GM12875 (cell line): ENCODE results near the gene EXOSC7.
A peak's percentile ranks its signal among the peaks of the same experiment; 100 is the strongest.

Experiments used
- H3K4me3 ChIP-seq: one replicate; pipeline ENCODE4 v1.5.1; 2011; ENCODE audit warnings: low read depth, low read length, control low read depth
- TF ChIP-seq, protein P1 (sequence below): IDR thresholded peaks from 2 replicates; pipeline ENCODE4 v1.5.1; 2011; ENCODE audit warnings: low read depth, mild to moderate bottlenecking, control low read depth, inconsistent platforms, low read length, moderate library complexity, borderline replicate concordance; ENCODE audit not compliant: insufficient read depth

EXOSC7 gene

DNA sequence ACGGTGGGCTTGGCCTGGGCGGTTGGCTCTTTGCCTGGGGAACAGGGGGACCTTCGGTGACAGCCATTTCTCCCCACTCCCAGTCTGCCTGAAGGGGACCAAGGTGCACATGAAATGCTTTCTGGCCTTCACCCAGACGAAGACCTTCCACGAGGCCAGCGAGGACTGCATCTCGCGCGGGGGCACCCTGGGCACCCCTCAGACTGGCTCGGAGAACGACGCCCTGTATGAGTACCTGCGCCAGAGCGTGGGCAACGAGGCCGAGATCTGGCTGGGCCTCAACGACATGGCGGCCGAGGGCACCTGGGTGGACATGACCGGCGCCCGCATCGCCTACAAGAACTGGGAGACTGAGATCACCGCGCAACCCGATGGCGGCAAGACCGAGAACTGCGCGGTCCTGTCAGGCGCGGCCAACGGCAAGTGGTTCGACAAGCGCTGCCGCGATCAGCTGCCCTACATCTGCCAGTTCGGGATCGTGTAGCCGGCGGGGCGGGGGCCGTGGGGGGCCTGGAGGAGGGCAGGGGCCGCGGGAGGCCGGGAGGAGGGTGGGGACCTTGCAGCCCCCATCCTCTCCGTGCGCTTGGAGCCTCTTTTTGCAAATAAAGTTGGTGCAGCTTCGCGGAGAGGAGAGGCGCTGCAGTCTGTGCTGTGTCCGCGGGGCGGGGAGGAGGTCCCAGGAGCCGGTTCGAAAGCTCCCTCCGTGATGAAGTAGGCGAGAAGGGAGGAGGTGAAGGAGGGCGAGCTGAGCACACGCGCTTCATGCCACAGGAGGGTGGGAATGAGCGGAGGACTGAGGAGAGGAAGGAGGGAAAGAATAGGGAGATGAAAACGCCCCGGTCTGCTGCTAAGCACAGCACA, 59.6 kb downstream of the EXOSC7 start:
- TF ChIP-seq, protein P1, sequence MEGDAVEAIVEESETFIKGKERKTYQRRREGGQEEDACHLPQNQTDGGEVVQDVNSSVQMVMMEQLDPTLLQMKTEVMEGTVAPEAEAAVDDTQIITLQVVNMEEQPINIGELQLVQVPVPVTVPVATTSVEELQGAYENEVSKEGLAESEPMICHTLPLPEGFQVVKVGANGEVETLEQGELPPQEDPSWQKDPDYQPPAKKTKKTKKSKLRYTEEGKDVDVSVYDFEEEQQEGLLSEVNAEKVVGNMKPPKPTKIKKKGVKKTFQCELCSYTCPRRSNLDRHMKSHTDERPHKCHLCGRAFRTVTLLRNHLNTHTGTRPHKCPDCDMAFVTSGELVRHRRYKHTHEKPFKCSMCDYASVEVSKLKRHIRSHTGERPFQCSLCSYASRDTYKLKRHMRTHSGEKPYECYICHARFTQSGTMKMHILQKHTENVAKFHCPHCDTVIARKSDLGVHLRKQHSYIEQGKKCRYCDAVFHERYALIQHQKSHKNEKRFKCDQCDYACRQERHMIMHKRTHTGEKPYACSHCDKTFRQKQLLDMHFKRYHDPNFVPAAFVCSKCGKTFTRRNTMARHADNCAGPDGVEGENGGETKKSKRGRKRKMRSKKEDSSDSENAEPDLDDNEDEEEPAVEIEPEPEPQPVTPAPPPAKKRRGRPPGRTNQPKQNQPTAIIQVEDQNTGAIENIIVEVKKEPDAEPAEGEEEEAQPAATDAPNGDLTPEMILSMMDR: no peak
- no peak overlapping the region for H3K4me3 ChIP-seq

GRCh38 chr3:45037720-45038455, 61.8 kb downstream of the EXOSC7 start:
- TF ChIP-seq, protein P1: peak; percentile 85
- no peak overlapping the region for H3K4me3 ChIP-seq

DNA sequence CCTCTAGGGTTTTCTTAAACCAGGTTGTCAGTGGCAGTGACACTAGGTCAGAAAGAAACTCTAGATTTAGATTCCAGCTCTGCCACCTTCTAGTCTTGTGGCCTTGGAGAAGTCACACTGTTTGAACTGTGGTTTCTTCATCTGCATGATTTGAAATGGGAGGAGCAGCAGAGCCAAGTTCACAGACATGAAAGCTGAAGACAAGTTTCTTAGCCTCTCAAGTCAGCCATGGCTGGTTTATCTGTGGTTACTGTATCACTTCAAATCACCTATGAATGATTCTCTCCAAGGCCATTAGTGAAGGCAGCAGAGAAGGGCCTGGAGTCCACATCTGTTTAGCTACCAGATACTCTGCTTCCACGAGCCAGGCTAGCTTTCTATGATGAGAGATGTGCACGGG, 65.6 kb downstream of the EXOSC7 start:
- no peak overlapping the region for H3K4me3 ChIP-seq
- TF ChIP-seq, protein P1: no peak

- TF ChIP-seq, protein P1: no peak
- H3K4me3 ChIP-seq: no peak overlapping the region
Measured at GRCh38 chr3:45042162-45042561, 66.1 kb downstream of the EXOSC7 start.

GRCh38 chr3:45043728-45044299, 67.8 kb downstream of the EXOSC7 start:
- TF ChIP-seq, protein P1: no peak
- H3K4me3 ChIP-seq: no peak overlapping the region

GRCh38 chr3:45048244-45048643, 72.2 kb downstream of the EXOSC7 start:
- H3K4me3 ChIP-seq: no peak overlapping the region
- TF ChIP-seq, protein P1: no peak

DNA sequence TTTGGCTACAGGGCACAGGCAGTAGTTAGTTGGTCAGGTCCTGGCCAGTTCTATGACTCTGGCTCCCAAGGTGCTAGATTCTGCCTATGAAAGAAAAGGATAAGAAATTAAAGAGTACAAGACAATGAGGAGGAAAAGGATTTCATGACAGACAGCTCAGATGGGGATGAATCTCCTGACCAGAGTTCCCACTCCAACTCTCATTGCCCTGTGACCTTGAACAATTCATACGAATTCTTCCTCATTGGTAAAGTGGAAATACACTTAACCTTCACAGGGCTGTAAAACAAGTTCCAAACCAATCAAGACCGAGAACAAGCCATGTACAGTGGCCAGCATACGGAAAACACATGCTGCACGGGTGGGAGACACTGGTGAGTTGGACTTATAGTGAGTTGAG, 73.8 kb downstream of the EXOSC7 start:
- TF ChIP-seq, protein P1: no peak
- no peak overlapping the region for H3K4me3 ChIP-seq
